IMR-90 (cell line): ENCODE data around the gene TLCD1.

ENCODE experiments used
- CHD1 ChIP-seq: IDR thresholded peaks from 2 replicates; pipeline ENCODE4 v1.6.1; 2012; ENCODE audit warnings: low read depth, low read length, improper control_type of control experiment
- POLR2A ChIP-seq: IDR thresholded peaks from 2 replicates; pipeline ENCODE4 v1.6.1; 2012; ENCODE audit warnings: mild to moderate bottlenecking, low read depth, low read length
- RAD21 ChIP-seq: IDR thresholded peaks from 2 replicates; pipeline ENCODE4 v1.6.1; 2012; ENCODE audit warnings: low read length, improper control_type of control experiment
- SMC3 ChIP-seq: fragments of 150-350 bp; IDR thresholded peaks from 2 replicates; pipeline ENCODE4 v1.6.1; 2016; ENCODE audit warnings: low read depth, mild to moderate bottlenecking, antibody characterized with exemption, low read length, moderate library complexity
- TF ChIP-seq, protein P1 (sequence below): conservative IDR thresholded peaks from 2 replicates; pipeline ENCODE4 v1.5.1; 2012; ENCODE audit warnings: mild to moderate bottlenecking, low read depth, low read length, improper control_type of control experiment

- TF ChIP-seq, protein P1, sequence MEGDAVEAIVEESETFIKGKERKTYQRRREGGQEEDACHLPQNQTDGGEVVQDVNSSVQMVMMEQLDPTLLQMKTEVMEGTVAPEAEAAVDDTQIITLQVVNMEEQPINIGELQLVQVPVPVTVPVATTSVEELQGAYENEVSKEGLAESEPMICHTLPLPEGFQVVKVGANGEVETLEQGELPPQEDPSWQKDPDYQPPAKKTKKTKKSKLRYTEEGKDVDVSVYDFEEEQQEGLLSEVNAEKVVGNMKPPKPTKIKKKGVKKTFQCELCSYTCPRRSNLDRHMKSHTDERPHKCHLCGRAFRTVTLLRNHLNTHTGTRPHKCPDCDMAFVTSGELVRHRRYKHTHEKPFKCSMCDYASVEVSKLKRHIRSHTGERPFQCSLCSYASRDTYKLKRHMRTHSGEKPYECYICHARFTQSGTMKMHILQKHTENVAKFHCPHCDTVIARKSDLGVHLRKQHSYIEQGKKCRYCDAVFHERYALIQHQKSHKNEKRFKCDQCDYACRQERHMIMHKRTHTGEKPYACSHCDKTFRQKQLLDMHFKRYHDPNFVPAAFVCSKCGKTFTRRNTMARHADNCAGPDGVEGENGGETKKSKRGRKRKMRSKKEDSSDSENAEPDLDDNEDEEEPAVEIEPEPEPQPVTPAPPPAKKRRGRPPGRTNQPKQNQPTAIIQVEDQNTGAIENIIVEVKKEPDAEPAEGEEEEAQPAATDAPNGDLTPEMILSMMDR, result no peak
- TF ChIP-seq RAD21, result no peak
- TF ChIP-seq POLR2A, result no peak
- TF ChIP-seq SMC3, result no peak
- TF ChIP-seq CHD1, result no peak
Measured at GRCh38 chr17:28700278-28700677, 25.8 kb downstream of the TLCD1 start.
